ENCODE data around the gene DHTKD1. TPM values are rescaled to one million over a fixed set of nuclear protein-coding genes. Genes with fewer than 3 reads are reported as not detected.

DHTKD1 gene
- total and polyA plus RNA-seq, 2 of the 4 experiments (the other 2 are of a cell fraction): 13.9 to 20.3 TPM

- H3K27ac ChIP-seq (ENCODE audit: insufficient read depth, low read length): no peak overlapping the region
- dilution Hi-C loops (cut with HindIII; ENCODE audit: low sequenced_read_pairs, unreplicated experiment) (no loop called here), in situ Hi-C loops (cut with MboI; ENCODE audit: low sequenced_read_pairs) (no loop called here), intact Hi-C loops (cut with micrococcal nuclease) (loop anchor here (10.0 kb wide), 1 partner anchor 1820 kb away; no protein-coding TSS in a partner anchor)
- no peak overlapping the region for H4K8ac ChIP-seq (ENCODE audit: low read depth in 2 of 2, low read length in 2 of 2)
- DNase-seq (no peak), ATAC-seq (ENCODE audit: low read depth) (no peak)
- H3K4me3 ChIP-seq (ENCODE audit: insufficient read depth, low read depth, low read length): no peak overlapping the region
- no peak overlapping the region for H2AK5ac ChIP-seq (ENCODE audit: low read depth, low read length)
- H3K14ac ChIP-seq (replicated peaks; ENCODE audit: low read depth, low read length): no peak overlapping the region
- no peak overlapping the region for H3K9ac ChIP-seq (ENCODE audit: low read depth, low read length)
- no peaks in the 10 kb centered on the region for H3K4me1 ChIP-seq (ENCODE audit: control insufficient read depth, insufficient read depth, low read length)
- no peak overlapping the region for H2AK9ac ChIP-seq (replicated peaks; ENCODE audit: low read depth, low read length, poor library complexity)
- CTCF ChIA-PET: no interaction called here
- POLR2A ChIA-PET (ENCODE audit: unreplicated experiment): no interaction called here
- no peak overlapping the region for H2BK15ac ChIP-seq (ENCODE audit: low read depth, low read length)
- H2BK20ac ChIP-seq (ENCODE audit: low read depth, low read length): no peak overlapping the region
- peaks cover 5% of the 10 kb centered on the region for H3K9me1 ChIP-seq (ENCODE audit: insufficient read depth, low read length)
- H3K23ac ChIP-seq (ENCODE audit: low read depth, low read length): no peak overlapping the region
- TF ChIP-seq CEBPB (IDR thresholded peaks at IDR 0.05; ENCODE audit: low read depth, low read length) (no peak), MXI1 (IDR thresholded peaks at IDR 0.05; ENCODE audit: borderline replicate concordance, low read depth, low read length) (no peak), FOS (IDR thresholded peaks at IDR 0.05; ENCODE audit: low read depth, low read length) (no peak), RFX5 (IDR thresholded peaks at IDR 0.05; ENCODE audit: low read depth, low read length) (no peak), POLR2A (IDR thresholded peaks at IDR 0.05; ENCODE audit: low read depth, low read length) (no peak)
- H2AFZ ChIP-seq (replicated peaks; ENCODE audit: low read length, poor library complexity): no peak overlapping the region
- WGBS, 2 experiments (ENCODE audit: extremely low coverage in 2 of 2, insufficient read length in 1 of 2): 100% methylated on average over 1 of the region's 6 CpGs; no CpG with 5 or more reads in 1 of the 2 experiments
- H3K4ac ChIP-seq (ENCODE audit: low read depth, low read length): no peak overlapping the region
- H4K20me1 ChIP-seq (ENCODE audit: insufficient read depth, low read length): no peaks in the 10 kb centered on the region; the same call in 1 of the 2 replicates
- peaks cover 2 to 10% of the 10 kb centered on the region in 2 experiments; a peak in 3 of 4 replicates for H3K79me1 ChIP-seq (ENCODE audit: low read depth in 1 of 2, low read length in 2 of 2)
- no peak overlapping the region for H3K18ac ChIP-seq (ENCODE audit: low read depth, low read length)
- H2BK5ac ChIP-seq (ENCODE audit: low read depth, low read length, poor library complexity, severe bottlenecking): no peak overlapping the region
- H3K56ac ChIP-seq (ENCODE audit: extremely low read depth, insufficient read depth, low read length): no peak overlapping the region
- H3K9me3 ChIP-seq (ENCODE audit: control insufficient read depth, insufficient read depth, low read length): no peaks in the 10 kb centered on the region
- H3K4me2 ChIP-seq (ENCODE audit: low read depth, low read length): no peak overlapping the region
- H3K27me3 ChIP-seq (ENCODE audit: control insufficient read depth, insufficient read depth, low read length): no peaks in the 10 kb centered on the region
- peaks cover 26% of the 10 kb centered on the region for H3K36me3 ChIP-seq (ENCODE audit: control insufficient read depth, insufficient read depth, low read length)
- BruUV-seq (replicated peaks): no TSS peak
- no peak overlapping the region for H2BK120ac ChIP-seq (ENCODE audit: low read depth, low read length)
- no peak overlapping the region for H4K91ac ChIP-seq (ENCODE audit: insufficient read depth, low read depth, low read length)
- H4K5ac ChIP-seq (ENCODE audit: low read depth, low read length): no peak overlapping the region
Measured at GRCh38 chr10:12154516-12154915, 85.8 kb downstream of the DHTKD1 start.

All from IMR-90 (cell line).